GM19099 (cell line): ENCODE measurements around the gene FADS6.

Experiments used
- POLR2A ChIP-seq: IDR thresholded peaks from 3 replicates; pipeline ENCODE4 v1.6.1; 2011; ENCODE audit warnings: low read depth; ENCODE audit not compliant: insufficient read length; ENCODE audit errors: extremely low read depth

The FADS6 gene

DNA sequence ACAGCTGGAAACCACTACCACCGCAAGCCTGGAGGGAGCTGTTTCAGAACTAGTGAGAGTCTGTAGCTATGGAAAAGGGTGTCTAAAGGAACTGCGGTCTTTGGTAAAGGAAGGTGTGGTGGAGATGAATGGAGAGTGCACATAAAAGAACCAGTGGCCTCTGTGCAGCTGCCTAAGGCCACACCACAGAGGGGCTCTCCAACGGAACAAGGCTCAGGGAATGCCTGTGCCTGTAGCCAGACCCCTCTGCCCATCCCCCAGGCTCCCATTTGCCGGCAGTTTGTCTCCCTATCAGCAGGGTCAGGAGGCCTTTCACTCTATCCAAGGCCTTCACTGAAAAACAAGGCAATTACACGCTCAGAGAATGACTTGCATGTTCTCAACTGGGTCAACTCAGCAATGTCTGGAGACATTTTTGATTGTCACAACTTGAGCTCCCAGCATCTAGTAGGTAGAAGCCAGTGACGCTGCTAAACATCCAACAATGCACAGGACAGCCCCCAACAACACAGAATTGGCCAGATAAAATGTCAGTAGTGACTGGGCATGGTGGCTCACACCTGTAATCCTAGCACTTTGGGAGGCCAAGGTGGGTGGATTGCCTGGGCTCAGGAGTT is 17.3 kb downstream of the FADS6 start:
- no peak for TF ChIP-seq POLR2A

DNA sequence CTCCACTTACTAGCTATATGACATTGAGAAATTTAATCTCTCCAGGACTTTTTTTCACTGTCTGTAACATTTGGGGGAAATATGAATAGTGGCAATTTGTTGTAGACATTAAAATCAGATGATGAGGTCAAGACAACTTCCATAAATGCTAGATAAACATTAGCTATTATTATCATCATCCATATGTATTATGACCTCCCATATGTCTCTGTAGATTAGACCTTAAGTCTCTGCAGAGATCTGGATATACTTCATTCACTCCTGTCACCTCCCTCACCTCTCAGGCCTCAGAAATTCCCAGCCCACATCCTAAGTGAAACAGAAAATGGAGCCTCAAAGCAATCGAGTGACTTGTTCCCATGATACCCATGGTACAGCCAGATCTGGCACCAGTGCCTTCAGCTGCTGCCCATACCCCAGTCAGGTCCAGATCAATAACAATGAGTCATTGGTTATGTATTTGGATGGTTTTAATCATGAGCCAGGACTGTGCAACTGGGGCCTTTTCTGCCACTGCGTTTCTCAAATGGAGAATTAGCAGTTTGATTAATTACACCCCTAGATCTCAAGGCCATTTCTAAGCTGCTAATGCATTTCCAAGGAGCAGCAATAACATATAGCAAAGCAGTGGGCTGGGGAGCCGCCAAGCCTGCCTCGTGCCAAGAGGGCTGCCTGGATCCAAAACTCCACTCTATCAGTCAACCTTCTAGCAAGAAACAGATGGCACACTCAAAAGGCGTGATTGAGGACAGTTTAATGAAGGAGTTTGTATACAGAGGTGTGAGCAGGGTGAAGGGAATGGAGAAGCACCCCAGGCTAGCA is 18.1 kb downstream of the FADS6 start:
- TF ChIP-seq POLR2A, result no peak

DNA sequence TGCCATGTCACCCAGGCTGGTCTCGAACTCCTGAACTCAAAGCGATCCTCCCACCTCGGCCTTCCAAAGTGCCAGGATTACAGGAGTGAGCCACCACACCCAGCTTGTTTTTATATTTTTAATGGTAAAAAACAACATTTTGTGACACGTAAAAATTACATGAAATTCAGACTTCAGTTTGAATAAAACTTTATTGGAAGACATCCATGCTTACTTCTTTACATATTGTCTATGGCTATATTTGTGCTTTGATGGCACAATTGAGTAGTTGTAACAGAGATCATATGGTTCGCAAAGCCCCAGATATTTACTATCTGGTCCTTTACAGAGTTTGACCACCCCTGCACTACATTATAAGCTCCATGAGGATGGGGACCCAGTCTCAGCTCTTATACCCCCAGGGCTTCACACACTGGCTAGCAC is 18.8 kb downstream of the FADS6 start:
- no peak for TF ChIP-seq POLR2A

DNA sequence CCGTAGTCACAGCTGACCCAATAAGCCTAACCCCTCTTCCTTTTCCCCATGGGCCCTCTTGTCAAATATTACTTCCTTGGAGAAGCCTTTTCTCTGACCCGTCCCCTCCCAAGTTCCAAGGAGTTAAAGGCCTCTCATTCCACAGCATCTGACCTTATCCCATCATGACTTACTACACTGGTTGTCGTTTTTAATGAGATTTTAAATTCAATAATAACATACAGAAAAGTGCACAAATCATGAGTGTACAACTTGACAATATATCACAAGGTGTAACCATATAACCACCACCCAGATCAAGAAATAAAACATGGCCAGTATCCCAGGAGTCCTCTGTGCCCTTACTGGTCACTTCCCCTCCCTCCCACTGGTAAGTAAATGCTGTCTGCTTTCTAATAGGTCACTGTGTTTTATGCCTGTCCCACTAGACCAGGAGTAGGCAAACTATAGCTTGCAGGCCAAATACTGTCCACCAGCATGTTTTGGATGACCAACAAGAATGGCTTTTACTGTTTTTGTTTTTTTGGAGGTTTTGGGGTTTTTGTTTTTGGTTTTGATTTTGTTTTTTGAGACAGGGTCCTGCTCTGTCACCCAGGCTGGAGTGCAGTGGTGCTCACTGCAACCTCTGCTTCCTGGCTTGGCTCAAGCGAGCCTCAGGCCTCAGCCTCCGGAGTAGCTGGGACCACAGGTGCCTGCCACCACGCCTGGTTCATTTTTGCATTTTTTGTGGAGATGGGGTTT is 19.4 kb downstream of the FADS6 start:
- TF ChIP-seq POLR2A, result no peak

DNA sequence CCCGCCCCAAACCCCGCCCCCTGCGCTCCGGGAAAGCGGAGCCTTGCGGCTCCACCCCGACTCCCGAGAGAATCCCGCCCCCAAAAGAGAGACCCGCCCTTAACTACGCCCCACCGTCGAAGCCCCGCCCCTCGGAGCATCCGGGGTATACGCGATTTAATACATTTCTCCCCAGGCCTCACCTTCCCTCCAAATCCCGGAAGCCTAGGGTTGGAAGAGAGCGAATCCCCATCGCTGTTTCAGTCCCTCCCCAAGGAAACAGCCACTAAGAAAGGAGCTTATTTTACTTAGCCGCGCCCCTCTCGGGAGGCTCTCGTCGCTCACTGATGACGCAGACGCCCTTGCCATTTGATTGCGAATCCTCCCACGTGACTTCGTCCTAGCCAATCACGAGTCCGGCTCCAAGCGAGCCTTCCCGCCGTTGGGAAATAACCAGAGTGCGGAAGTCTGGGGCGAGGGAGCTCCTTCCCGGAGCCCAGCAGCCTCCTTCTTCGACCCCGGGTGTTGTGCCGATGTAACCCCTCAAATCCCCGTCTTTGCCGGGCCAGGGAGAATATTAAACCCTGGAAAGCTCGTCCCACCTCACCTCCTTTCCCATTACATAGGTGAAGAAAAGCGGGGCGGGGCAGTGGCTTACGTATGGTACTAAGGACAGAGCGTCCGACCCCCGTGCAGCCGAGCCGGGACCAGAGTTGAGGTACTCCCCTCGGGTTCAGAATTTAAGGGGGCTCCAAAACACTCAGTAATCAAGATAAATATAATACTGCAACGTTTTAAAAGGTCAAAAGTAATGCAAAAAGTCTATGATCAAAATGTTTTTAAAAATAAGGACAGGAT is 20.2 kb downstream of the FADS6 start:
- peak; percentile 98 for TF ChIP-seq POLR2A

DNA sequence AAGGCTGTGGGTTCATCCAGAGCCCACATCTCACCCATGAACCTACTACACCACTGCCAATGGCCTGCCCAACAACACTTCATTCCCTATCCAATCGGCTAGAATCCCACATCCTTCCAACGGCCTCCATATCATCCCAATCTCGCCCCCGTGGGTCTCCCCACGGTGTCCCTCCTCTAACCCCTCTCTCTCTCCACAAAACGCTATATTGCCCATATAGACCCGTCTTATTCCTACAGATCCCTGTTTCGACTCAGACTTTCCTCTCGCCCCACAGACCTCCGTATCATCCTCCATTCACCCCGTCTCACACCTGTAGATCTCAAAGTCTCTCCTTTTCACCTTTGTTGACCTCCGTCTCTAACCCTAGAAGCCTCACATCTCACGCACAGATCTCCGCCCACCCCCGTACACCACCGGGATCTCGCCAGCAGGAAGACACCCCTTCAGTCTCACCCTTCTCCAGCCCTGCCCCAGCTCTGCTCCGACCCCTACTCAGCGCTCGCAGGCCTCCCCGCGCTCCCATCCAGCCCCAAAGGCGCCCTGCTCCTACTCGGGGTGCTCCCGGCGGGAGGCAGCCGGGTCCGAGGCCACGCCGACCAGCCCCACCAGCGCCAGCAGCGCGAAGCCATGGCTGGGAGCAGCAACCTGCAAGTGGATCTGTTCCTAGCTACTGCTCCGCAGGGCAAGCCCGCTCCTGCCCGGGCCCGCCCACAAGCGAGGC is 21.0 kb downstream of the FADS6 start, which contains the start of gene FDXR:
Gene FDXR, minus strand, starts transcription at position 682 of the 724 bp plus-strand sequence. Its CDS starts 50 bp downstream, at position 632.
- peak; percentile 78 for TF ChIP-seq POLR2A

DNA sequence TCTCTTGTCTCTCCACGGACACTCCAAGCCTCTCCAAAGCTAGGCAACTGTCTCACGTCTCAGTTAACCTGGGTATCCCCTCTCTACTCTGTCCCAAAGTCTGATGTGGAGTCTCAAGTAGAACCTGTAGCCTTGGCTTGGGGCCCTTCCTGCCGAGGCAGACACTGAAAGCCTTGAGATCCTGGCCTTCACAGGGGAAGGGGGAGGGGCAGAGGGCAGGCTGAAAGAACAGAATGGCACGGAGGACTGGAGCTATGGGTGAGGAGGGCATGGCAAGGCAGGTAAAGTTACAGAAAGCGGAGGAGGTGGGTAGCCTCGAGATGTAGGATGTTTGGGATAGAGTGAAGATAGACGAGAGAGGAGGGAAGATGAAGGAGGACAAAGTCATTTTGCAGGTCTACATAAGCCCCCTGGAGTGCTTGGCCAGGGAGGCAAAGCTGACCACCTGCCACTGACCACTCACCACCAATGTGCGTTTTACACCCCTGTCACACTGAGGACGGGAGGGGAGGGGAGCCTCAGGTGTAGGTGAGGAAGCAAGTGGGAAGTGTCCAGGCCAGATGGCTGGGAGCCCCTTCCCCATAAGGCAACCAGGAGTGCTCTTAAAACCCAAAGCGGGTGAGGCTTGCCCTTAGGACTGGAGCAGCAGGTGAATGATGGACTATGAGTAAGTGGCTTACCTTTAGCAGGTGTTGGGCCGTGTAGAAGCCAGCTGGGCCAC is 21.9 kb downstream of the FADS6 start:
- no peak for TF ChIP-seq POLR2A

DNA sequence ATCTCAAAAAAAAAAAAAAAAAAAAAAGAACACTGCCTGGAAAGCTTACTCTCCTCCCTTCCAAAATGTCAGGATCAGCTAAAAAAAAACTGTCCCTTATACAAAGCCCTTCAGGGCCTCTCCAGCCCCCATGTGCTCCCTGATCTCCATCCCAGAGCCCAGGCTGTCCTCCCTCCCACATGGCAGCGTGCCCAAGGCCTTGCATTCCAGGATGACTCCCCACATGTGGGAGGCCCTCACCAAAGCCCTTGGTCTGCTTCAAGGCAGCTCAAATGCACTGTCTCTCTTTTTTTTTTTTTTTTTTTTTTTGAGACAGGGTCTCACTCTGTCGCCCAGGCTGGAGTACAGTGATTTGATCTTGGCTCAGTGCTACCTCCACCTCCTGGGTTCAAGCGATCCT is 22.9 kb downstream of the FADS6 start:
- TF ChIP-seq POLR2A, result no peak

DNA sequence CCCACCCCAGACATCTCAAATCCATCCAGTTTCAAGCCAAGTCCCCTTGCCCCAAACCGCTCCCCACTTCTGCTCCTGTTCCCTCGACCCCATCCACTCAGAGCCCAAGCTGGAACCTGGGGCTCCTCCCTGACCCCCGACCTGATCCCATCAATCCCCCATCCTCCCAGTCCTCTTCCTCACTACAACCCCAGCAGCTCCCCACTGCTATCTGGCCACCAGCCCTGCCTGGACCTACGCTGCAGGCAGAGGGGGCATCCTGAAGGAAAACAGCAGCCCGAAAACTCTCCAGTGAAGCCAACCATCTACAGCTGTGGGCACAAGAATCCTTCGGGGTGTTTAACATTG is 24.6 kb downstream of the FADS6 start:
- no peak for TF ChIP-seq POLR2A

DNA sequence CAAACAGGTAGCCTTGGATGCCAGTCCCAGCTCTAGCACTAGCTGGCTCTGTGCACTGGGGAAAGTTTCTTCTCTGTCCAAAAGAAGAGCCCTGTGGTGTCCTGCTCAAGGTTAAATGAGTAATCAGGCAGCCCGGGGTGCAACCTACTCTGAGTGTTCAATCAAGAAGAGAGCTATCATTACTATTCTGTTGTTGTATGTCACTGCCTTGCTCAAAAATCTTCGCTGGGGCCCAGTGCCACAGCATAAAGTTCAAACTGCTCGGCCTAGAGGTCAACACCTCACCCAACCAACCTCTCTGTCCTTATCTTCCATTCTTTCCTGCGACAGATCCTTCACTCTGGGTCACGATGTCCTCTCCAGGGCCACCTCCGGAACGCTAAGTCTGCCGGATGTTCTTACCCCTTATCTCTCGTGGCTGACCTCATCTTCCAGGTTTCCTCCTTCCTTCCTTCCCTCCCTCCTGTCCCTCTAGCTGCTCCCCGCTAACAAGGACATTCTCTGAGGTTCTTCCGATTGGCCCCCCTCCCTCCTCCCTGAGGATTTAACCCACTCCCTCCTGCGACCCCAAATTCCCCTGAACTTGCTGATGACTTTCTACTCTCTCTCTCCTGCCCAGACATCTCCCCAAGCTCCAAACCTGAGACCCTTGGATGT is 25.1 kb downstream of the FADS6 start:
- no peak for TF ChIP-seq POLR2A

DNA sequence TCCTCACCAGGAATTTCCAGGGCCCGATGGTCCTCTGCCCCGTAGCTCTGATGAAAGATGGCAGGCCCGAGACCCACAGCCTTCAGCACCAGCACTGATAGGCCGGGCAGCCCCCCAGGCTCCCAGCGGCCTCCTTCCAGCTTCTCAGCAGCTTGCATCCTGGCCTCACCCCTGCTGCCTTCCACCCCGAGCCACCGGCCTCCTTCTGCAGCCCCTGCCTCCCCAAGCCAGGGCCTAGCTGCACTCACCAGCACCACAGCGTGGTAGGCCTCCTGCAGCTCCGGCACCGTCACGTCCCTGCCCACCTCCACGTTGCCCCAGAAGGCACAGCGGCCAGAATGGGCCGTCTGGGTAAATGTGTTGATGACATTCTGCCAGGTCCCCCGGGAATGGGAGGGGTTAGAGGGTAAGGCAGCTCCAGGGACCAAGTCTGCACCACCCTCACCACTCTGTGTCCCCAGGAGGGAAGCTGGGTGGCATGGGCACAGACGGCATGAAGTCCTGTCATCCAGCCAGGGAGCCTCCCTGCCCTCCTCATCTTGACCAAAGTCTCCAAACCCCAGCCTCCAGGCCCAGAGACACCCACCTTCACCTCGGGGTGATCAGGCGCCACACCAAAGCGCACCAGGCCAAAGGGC is 27.1 kb downstream of the FADS6 start:
- TF ChIP-seq POLR2A, result no peak

DNA sequence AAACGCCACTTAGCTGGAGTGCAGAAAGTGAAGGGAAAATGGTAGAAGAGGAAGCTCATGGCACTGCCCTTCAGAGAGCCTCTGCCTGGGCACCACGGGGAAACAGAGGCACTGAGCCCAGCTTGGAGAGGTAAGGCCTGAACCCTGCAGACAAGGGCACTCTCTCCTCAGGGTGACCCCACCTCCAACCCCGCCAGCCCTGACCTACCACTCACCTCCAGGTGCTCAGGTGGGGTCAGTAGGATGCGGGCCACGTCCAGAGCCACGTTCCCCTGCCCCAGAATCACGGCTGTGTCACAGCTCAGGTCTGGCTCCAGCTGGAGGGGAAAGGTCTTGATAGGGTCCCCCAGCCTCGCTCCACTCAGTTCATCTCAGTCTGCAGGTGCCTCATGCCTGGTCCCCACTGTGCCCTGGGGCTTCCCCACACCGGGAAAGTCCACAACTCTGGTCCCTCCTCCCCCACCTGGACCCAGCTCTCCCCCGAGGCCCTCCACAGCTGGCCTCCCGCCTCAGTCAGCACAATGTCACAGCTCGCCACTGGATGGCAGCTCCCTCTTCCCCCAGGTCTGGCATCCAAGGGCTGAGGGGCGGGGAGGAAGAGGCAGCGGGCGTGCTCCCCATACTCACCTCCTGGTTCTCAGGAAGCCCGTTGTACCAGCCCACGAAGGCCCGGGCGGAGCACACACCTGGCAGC is 27.8 kb downstream of the FADS6 start:
- no peak for TF ChIP-seq POLR2A
